Loucy (cell line): ENCODE data around the gene NOS1.

Experiments
- EZH2phosphoT487 ChIP-seq: fragments of 200-600 bp; IDR thresholded peaks from 2 replicates; pipeline ENCODE4 v1.6.1; 2018; ENCODE audit warnings: antibody characterized with exemption, mild to moderate bottlenecking, moderate library complexity, borderline replicate concordance
- TF ChIP-seq, protein P1 (sequence below): fragments of 200-600 bp; sonication (generic); conservative IDR thresholded peaks from 2 replicates; pipeline ENCODE4 v1.5.1; 2014; ENCODE audit warnings: mild to moderate bottlenecking, antibody characterized with exemption, low read length

DNA sequence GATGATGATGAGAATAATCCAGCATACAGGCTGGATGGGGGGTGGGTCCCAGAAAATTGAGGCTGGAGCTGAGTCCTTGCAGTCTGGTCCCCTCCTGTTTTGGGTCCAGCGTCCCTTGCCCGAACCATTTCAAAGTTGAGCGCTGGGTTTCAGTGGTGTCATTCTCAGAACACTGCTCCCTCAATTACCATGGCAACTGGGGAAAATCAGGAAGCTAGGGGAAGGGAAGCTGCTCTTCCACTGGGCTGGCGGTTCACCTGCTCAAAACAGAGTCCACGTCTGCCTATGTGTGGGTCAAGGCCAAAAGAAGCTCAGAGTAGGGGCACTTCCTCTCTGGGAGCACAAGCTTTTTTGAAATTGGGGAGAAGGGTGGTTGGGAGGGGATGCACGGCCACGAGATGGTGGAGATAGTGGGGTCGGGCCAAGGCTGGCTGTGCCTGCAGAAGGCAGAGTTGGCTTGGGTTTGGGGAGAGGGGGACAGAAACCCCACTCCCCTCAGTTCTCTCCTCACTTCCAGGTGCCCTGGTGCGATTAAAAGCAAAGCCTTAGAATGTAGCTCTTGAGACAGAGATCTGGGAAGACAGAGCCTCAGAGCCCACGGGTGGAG, 1.7 kb upstream of the NOS1 start:
- TF ChIP-seq, protein P1, sequence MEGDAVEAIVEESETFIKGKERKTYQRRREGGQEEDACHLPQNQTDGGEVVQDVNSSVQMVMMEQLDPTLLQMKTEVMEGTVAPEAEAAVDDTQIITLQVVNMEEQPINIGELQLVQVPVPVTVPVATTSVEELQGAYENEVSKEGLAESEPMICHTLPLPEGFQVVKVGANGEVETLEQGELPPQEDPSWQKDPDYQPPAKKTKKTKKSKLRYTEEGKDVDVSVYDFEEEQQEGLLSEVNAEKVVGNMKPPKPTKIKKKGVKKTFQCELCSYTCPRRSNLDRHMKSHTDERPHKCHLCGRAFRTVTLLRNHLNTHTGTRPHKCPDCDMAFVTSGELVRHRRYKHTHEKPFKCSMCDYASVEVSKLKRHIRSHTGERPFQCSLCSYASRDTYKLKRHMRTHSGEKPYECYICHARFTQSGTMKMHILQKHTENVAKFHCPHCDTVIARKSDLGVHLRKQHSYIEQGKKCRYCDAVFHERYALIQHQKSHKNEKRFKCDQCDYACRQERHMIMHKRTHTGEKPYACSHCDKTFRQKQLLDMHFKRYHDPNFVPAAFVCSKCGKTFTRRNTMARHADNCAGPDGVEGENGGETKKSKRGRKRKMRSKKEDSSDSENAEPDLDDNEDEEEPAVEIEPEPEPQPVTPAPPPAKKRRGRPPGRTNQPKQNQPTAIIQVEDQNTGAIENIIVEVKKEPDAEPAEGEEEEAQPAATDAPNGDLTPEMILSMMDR, result no peak
- TF ChIP-seq EZH2phosphoT487, result no peak
